GM12891 (cell line): Measurements from ENCODE around the gene C22orf15.
A peak's percentile ranks its signal among the peaks of the same experiment; 100 is the strongest.

ENCODE experiments used
- DNase-seq: peaks from one replicate; pipeline ENCODE4 v3.0.0; 2011; ENCODE audit warnings: low spot score; ENCODE audit not compliant: insufficient read length
- FAIRE-seq: peaks from 2 replicates; lab custom pipeline; 2011; peaks lifted over from hg19 to GRCh38; lab: Jason Lieb, UNC
- PAX5 ChIP-seq: IDR thresholded peaks from 2 replicates; pipeline ENCODE4 v1.6.1; 2011; ENCODE audit warnings: low read length, moderate library complexity, mild to moderate bottlenecking; ENCODE audit not compliant: insufficient read depth, severe bottlenecking
- POLR2A ChIP-seq: IDR thresholded peaks from 2 replicates; pipeline ENCODE4 v1.6.1; 2011; ENCODE audit warnings: low read depth, low read length, control low read depth
- POLR2AphosphoS5 ChIP-seq: IDR thresholded peaks from 2 replicates; pipeline ENCODE4 v1.6.1; 2011; ENCODE audit warnings: low read depth, low read length, control low read depth
- POU2F2 ChIP-seq: IDR thresholded peaks from 2 replicates; pipeline ENCODE4 v1.6.1; 2011; ENCODE audit warnings: low read depth, mild to moderate bottlenecking, control low read depth, low read length, moderate library complexity
- SPI1 ChIP-seq: IDR thresholded peaks from 2 replicates; pipeline ENCODE4 v1.6.1; 2011; ENCODE audit warnings: low read depth, low read length, control low read depth
- TAF1 ChIP-seq: IDR thresholded peaks from 2 replicates; pipeline ENCODE4 v1.6.1; 2011; ENCODE audit warnings: low read depth, low read length, control low read depth

C22orf15 gene

GRCh38 chr22:23801886-23802377 is 39.1 kb downstream of the C22orf15 start:
- no peak for FAIRE-seq
- TF ChIP-seq POU2F2 (no peak), PAX5 (no peak), SPI1 (no peak), TAF1 (no peak), POLR2A (no peak), POLR2AphosphoS5 (no peak)
- no peak for DNase-seq

GRCh38 chr22:23803001-23803819 is 40.4 kb downstream of the C22orf15 start:
- TF ChIP-seq POU2F2 (peak; percentile 98), SPI1 (no peak), POLR2A (no peak), TAF1 (no peak), POLR2AphosphoS5 (peak; percentile 69), PAX5 (no peak)
- peak; percentile 86 for FAIRE-seq
- no peak for DNase-seq

- no peak for FAIRE-seq
- TF ChIP-seq POLR2A (no peak), SPI1 (no peak), PAX5 (no peak), TAF1 (no peak), POLR2AphosphoS5 (no peak), POU2F2 (no peak)
- DNase-seq: no peak
Measured at GRCh38 chr22:23804781-23805291, 42.0 kb downstream of the C22orf15 start.

GRCh38 chr22:23806837-23807236 is 44.0 kb downstream of the C22orf15 start:
- DNase-seq (no peak), FAIRE-seq (peak; percentile 23)
- TF ChIP-seq PAX5 (no peak), POU2F2 (no peak), SPI1 (no peak), POLR2AphosphoS5 (no peak), TAF1 (no peak), POLR2A (no peak)

- FAIRE-seq (no peak), DNase-seq (no peak)
- TF ChIP-seq POLR2A (no peak), TAF1 (no peak), POLR2AphosphoS5 (no peak), SPI1 (no peak), POU2F2 (no peak), PAX5 (no peak)
Measured at GRCh38 chr22:23812378-23812777, 49.6 kb downstream of the C22orf15 start.
